Measurements from ENCODE around the gene TLCD2. TPM values are rescaled to one million over a fixed set of nuclear protein-coding genes. Genes with fewer than 3 reads are reported as not detected.

The TLCD2 gene
- total and polyA plus RNA-seq, 2 of the 13 experiments (the other 11 are each of a cell fraction or from before 2014, with no cell fraction given) = 0.90 to 1.1 TPM

GRCh38 chr17:1724869-1725641, 14.9 kb upstream of the TLCD2 start (continued):
- TF ChIP-seq YEATS4 (CRISPR knock-in tag; IDR thresholded peaks at IDR 0.05; ENCODE audit: borderline replicate concordance) (no peak), POGK (CRISPR knock-in tag; conservative IDR thresholded peaks at IDR 0.05) (no peak), ZNF280D (CRISPR knock-in tag; IDR thresholded peaks at IDR 0.05) (no peak), ATF3 (CRISPR knock-in tag; IDR thresholded peaks at IDR 0.05) (no peak), ZNF432 (CRISPR knock-in tag; IDR thresholded peaks at IDR 0.05; ENCODE audit: borderline replicate concordance) (no peak), NFAT5 (CRISPR knock-in tag; IDR thresholded peaks at IDR 0.05) (peak; percentile 24; the same call in 1 of the 2 replicates), FOXO1 (CRISPR knock-in tag; IDR thresholded peaks at IDR 0.05) (0 out of 2 replicates have a peak, but pooled peaks have one; percentile 5), AKNA (CRISPR knock-in tag; IDR thresholded peaks at IDR 0.05; ENCODE audit: borderline replicate concordance) (no peak), ZNF652 (CRISPR knock-in tag; IDR thresholded peaks at IDR 0.05; ENCODE audit: borderline replicate concordance, low read depth) (no peak), HNRNPL (IDR thresholded peaks at IDR 0.05; ENCODE audit: low read depth, low read length) (peak; percentile 73), TGIF2 (CRISPR knock-in tag; IDR thresholded peaks at IDR 0.05) (no peak)

Data from HepG2 (cell line).